Nephron progenitor cell (in vitro differentiated cells): ENCODE results near the gene GADD45G.

Experiments
- DNase-seq: peaks from one replicate; pipeline ENCODE4 v3.0.0; 2021
- H3K27ac Mint-ChIP-seq: 2 replicates; pipeline ENCODE4 v1.8.0; 2021; ENCODE audit warnings: mild to moderate bottlenecking, moderate library complexity, mixed read lengths
- H3K27me3 Mint-ChIP-seq: 2 replicates; pipeline ENCODE4 v1.8.0; 2021; ENCODE audit warnings: mild to moderate bottlenecking, low read depth, mixed read lengths; ENCODE audit not compliant: poor library complexity
- H3K36me3 Mint-ChIP-seq: 2 replicates; pipeline ENCODE4 v1.8.0; 2021; ENCODE audit warnings: low read depth, mixed read lengths
- H3K4me1 Mint-ChIP-seq: 2 replicates; pipeline ENCODE4 v1.8.0; 2021; ENCODE audit warnings: mixed read lengths
- H3K4me3 Mint-ChIP-seq: 2 replicates; pipeline ENCODE4 v1.8.0; 2021; ENCODE audit warnings: mild to moderate bottlenecking, moderate library complexity, mixed read lengths
- H3K9me3 Mint-ChIP-seq: 2 replicates; pipeline ENCODE4 v1.8.0; 2021; ENCODE audit warnings: mild to moderate bottlenecking, moderate library complexity, mixed read lengths
- CTCF ChIP-seq: fragments of 200-600 bp; sonication (generic); IDR thresholded peaks from 2 replicates; pipeline ENCODE4 v1.5.0; 2021; ENCODE audit warnings: antibody characterized with exemption

GADD45G gene

GRCh38 chr9:89604729-89605464 lies at the start of gene GADD45G:
Gene GADD45G, plus strand, starts transcription at chr9:89605012. Its CDS starts 110 bp downstream, at chr9:89605122.
- Mint-ChIP-seq H3K36me3 (no peaks in the 10 kb centered on the region), H3K9me3 (no peaks in the 10 kb centered on the region), H3K27ac (no peak within 1 kb of the TSS), H3K4me1 (peaks cover 50% of the 10 kb centered on the region), H3K4me3 (peak within 1 kb of the TSS; percentile 88), H3K27me3 (peaks cover 35% of the 10 kb centered on the region)
- DNase-seq, result peak; percentile 83
- no peak for TF ChIP-seq CTCF

- no peak for DNase-seq
These were observed 49.8 kb upstream of the GADD45G start for GRCh38 chr9:89555036-89555415.

GRCh38 chr9:89555451-89556375 lies 49.1 kb upstream of the GADD45G start:
- H3K9me3 Mint-ChIP-seq, result no peaks in the 10 kb centered on the region
- peaks cover 47% of the 10 kb centered on the region for H3K4me1 Mint-ChIP-seq
- DNase-seq, result no peak
- H3K27me3 Mint-ChIP-seq, result peaks cover 11% of the 10 kb centered on the region
- no peak for TF ChIP-seq CTCF
- no peaks in the 10 kb centered on the region for H3K36me3 Mint-ChIP-seq
- H3K27ac Mint-ChIP-seq, result peak overlapping the region; percentile 60
- no peak overlapping the region for H3K4me3 Mint-ChIP-seq

More at GRCh38 chr9:89555036-89555415, 49.8 kb upstream of the GADD45G start:
- Mint-ChIP-seq H3K27me3 (peaks cover 9% of the 10 kb centered on the region), H3K9me3 (peaks cover 4% of the 10 kb centered on the region), H3K4me3 (no peak overlapping the region), H3K27ac (no peak overlapping the region), H3K36me3 (no peaks in the 10 kb centered on the region), H3K4me1 (peaks cover 47% of the 10 kb centered on the region)
- TF ChIP-seq CTCF, result no peak

GRCh38 chr9:89558196-89558899 lies 46.5 kb upstream of the GADD45G start:
- H3K27ac Mint-ChIP-seq, result no peak overlapping the region
- H3K27me3 Mint-ChIP-seq, result peaks cover 15% of the 10 kb centered on the region
- TF ChIP-seq CTCF, result no peak
- no peaks in the 10 kb centered on the region for H3K36me3 Mint-ChIP-seq
- DNase-seq, result no peak
- H3K9me3 Mint-ChIP-seq, result no peaks in the 10 kb centered on the region
- no peak overlapping the region for H3K4me3 Mint-ChIP-seq
- peaks cover 35% of the 10 kb centered on the region for H3K4me1 Mint-ChIP-seq

- H3K27ac Mint-ChIP-seq, result no peak overlapping the region
- no peaks in the 10 kb centered on the region for H3K9me3 Mint-ChIP-seq
- H3K4me3 Mint-ChIP-seq, result no peak overlapping the region
- peaks cover 35% of the 10 kb centered on the region for H3K4me1 Mint-ChIP-seq
- no peak for DNase-seq
- no peaks in the 10 kb centered on the region for H3K36me3 Mint-ChIP-seq
- TF ChIP-seq CTCF, result no peak
- peaks cover 15% of the 10 kb centered on the region for H3K27me3 Mint-ChIP-seq
These were observed 45.9 kb upstream of the GADD45G start for GRCh38 chr9:89558948-89559347.
